Calu3 (cell line): Measurements from ENCODE around the gene DOC2A. TPM values are rescaled to one million over a fixed set of nuclear protein-coding genes. Genes with fewer than 3 reads are reported as not detected.
"Not testable (repeated sequence)": the region's sequence is repeated elsewhere in the genome, so short reads cannot be mapped to it uniquely, and the experiment has no call there.

Experiments
- BruUV-seq: library from RNA; stranded (reverse); fragments of 400-500 nt; replicated peaks from 2 replicates; lab custom pipeline; 2021; lab: Mats Ljungman, UMichigan
- CTCF ChIA-PET: fragments of 300-600 bp; sonication (Branson Sonifier 250); formaldehyde crosslinking; loops from one replicate; lab custom pipeline; 2022; ENCODE audit warnings: antibody characterized with exemption; lab: Charles Lee
- DNase-seq: peaks from one replicate; pipeline ENCODE4 v3.0.0; 2022
- H3K27ac Mint-ChIP-seq: one replicate; pipeline ENCODE4 v1.8.0; 2022; ENCODE audit warnings: mixed read lengths; ENCODE audit not compliant: unreplicated experiment
- H3K27me3 Mint-ChIP-seq: one replicate; pipeline ENCODE4 v1.8.0; 2022; ENCODE audit warnings: mixed read lengths; ENCODE audit not compliant: unreplicated experiment
- H3K36me3 Mint-ChIP-seq: one replicate; pipeline ENCODE4 v1.8.0; 2022; ENCODE audit warnings: mild to moderate bottlenecking, moderate library complexity, mixed read lengths; ENCODE audit not compliant: insufficient read depth, unreplicated experiment
- H3K4me1 Mint-ChIP-seq: one replicate; pipeline ENCODE4 v1.8.0; 2022; ENCODE audit warnings: mild to moderate bottlenecking, low read depth, mixed read lengths; ENCODE audit not compliant: unreplicated experiment
- H3K4me3 Mint-ChIP-seq: one replicate; pipeline ENCODE4 v1.8.0; 2022; ENCODE audit warnings: mild to moderate bottlenecking, low read depth, moderate library complexity, mixed read lengths; ENCODE audit not compliant: unreplicated experiment
- H3K9me3 Mint-ChIP-seq: one replicate; pipeline ENCODE4 v1.8.0; 2022; ENCODE audit warnings: low read depth, mixed read lengths; ENCODE audit not compliant: unreplicated experiment
- intact Hi-C: fragments of 100-400 bp; cut with micrococcal nuclease; formaldehyde crosslinking; loops from one replicate; pipeline ENCODE4 v1.10.0; 2022; ENCODE audit not compliant: unreplicated experiment
- total RNA-seq: library from RNA; stranded (reverse); gene quantifications from 2 replicates; pipeline ENCODE4 v1.2.3, GENCODE V29; 2022
- TF ChIP-seq, protein P1 (sequence below): fragments of 200-600 bp; IDR thresholded peaks from one replicate; pipeline ENCODE4 v1.8.0; 2022; ENCODE audit warnings: antibody characterized with exemption; ENCODE audit not compliant: unreplicated experiment

The DOC2A gene
- total RNA-seq, 1 experiment from 2014 or later = 19.9 TPM

DNA sequence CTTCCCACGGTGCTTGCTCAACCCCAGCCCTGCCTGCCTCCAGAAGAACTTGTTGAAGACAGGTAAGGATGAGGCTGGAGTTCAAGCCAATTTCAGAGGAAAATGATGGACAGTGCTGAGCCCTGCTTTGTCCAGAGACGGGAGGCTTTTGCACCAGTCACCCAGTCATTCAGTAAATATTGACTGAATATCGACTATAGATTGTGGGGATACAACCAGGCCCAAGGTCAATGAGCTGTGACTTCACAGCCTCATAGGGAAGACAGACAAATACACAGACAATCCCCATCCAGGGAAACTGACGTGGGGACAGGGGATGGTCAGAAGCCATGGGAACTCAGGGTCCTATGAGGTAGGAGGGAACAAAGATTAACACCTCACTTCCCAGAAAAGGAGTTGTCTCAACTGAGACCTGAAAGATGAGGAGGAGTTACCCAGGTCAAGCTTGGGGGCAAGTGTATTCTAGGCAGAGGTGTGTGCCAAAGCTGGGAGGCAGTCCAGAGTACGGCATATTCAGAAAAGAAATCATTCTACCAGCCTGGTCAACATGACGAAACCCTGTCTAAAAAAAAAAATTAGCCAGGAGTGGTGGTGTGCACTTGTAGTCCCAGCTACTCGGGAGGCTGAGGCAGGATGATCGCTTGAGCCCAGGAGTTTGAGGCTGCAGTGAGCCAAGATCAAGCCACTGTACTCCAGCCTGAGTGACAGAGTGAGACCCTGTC, 5.9 kb upstream of the DOC2A start:
- BruUV-seq = no TSS peak
- TF ChIP-seq, protein P1, sequence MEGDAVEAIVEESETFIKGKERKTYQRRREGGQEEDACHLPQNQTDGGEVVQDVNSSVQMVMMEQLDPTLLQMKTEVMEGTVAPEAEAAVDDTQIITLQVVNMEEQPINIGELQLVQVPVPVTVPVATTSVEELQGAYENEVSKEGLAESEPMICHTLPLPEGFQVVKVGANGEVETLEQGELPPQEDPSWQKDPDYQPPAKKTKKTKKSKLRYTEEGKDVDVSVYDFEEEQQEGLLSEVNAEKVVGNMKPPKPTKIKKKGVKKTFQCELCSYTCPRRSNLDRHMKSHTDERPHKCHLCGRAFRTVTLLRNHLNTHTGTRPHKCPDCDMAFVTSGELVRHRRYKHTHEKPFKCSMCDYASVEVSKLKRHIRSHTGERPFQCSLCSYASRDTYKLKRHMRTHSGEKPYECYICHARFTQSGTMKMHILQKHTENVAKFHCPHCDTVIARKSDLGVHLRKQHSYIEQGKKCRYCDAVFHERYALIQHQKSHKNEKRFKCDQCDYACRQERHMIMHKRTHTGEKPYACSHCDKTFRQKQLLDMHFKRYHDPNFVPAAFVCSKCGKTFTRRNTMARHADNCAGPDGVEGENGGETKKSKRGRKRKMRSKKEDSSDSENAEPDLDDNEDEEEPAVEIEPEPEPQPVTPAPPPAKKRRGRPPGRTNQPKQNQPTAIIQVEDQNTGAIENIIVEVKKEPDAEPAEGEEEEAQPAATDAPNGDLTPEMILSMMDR = no peak
- intact Hi-C loops = no loop called here
- Mint-ChIP-seq H3K4me1 (peaks cover 14% of the 10 kb centered on the region), H3K27ac (no peak overlapping the region), H3K27me3 (peaks cover 7% of the 10 kb centered on the region), H3K4me3 (no peak overlapping the region), H3K36me3 (peaks cover 14% of the 10 kb centered on the region), H3K9me3 (no peaks in the 10 kb centered on the region)
- CTCF ChIA-PET = interaction anchor here (0.6 kb wide), 1 partner anchor 1708 kb away, joined by 6 read pairs; no protein-coding TSS in a partner anchor
- DNase-seq = no peak

DNA sequence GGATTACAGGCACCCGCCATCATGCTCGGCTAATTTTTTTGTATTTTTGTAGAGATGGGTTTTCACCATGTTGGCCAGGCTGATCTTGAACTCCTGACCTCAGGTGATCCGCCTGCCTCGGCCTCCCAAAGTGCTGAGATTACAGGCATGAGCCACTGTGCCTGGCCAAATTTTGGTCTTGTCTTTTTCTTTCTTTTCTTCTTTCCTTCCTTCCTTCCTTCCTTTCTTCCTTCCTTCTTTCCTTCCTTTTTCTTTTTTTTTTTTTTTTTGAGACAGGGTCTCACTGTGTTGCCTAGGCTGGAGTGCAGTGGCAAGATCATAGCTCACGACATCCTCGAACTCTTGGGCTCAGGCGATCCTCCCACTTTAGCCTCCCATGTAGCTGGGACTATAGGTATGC, 4.6 kb upstream of the DOC2A start:
- H3K4me3 Mint-ChIP-seq, intact Hi-C loops, H3K4me1 Mint-ChIP-seq, DNase-seq, BruUV-seq, H3K27ac Mint-ChIP-seq, H3K9me3 Mint-ChIP-seq: not testable (repeated sequence)
- CTCF ChIA-PET = interaction anchor here (0.6 kb wide), 1 partner anchor 42 kb away, joined by 3 read pairs; the partner anchor contains the start of gene TAOK2
- H3K36me3 Mint-ChIP-seq = peaks cover 18% of the 10 kb centered on the region
- H3K27me3 Mint-ChIP-seq = peaks cover 17% of the 10 kb centered on the region

DNA sequence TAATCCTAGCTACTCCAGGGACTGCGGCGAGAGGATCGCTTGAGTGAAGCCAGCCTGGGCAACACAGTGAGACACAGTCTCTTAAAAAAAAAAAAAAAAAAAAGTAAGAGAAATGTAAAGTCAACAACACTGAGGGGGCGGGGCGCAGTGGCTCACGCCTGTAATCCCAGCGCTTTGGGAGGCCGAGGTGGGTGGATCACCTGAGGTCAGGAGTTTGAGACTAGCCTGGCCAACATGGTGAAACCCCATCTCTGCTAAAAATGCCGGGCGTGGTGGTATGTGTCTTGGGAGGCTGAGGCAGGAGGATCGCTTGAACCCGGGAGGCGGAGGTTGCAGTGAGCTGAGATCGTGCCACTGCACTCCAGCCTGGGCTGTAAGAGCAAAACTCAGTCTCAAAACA, 1.8 kb upstream of the DOC2A start:
- DNase-seq, H3K27ac Mint-ChIP-seq, H3K4me3 Mint-ChIP-seq, BruUV-seq, H3K9me3 Mint-ChIP-seq, intact Hi-C loops, H3K4me1 Mint-ChIP-seq: not testable (repeated sequence)
- Mint-ChIP-seq H3K27me3 (peaks cover 24% of the 10 kb centered on the region), H3K36me3 (peaks cover 43% of the 10 kb centered on the region)
- CTCF ChIA-PET = interaction anchor here (0.5 kb wide), 1 partner anchor 329 kb away, joined by 3 read pairs; no protein-coding TSS in a partner anchor

DNA sequence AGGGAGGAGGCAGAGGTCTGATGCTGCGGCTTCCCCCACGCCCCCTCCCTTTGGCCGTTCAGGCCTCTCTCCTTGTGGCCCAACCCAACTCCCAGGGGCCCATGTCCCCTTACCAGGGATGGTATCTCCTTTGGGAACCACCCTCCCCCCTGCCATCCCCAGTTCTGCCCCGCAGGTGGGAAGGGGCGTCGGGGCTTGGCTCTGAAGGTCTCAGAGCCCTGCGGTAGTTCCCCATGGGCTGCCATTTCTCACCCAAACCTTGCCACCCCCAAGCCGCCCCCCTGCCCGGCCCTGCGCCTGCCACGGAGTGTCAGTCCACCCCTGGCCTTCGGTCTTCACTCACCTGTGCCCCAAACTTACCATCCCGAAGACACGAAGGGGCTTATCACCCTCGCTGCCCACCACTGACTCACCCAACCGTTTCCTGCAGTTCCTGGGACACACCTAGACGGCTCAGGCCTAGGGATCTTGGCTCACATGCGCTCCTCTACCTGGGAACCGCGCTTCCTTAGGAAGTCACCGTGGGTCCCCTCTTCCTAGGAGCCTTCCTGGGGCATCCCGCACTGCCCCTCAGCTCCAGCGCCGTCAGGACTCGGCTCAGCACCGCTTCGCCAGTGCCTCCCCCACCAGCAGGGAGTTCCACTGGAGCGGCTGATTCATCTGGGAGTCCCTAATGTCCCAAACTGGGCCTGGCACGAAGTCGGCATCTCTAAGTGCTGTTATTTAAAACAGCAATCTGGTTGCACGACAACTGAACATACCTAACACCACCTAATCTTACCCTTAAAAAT, 1.1 kb upstream of the DOC2A start:
- no peak for DNase-seq
- Mint-ChIP-seq H3K9me3 (no peaks in the 10 kb centered on the region), H3K27ac (peak overlapping the region; percentile 74), H3K27me3 (peaks cover 24% of the 10 kb centered on the region), H3K36me3 (peaks cover 49% of the 10 kb centered on the region), H3K4me1 (peaks cover 7% of the 10 kb centered on the region), H3K4me3 (peak overlapping the region; percentile 75)
- TF ChIP-seq, protein P1 = no peak
- CTCF ChIA-PET = interaction anchor here (0.5 to 0.7 kb wide), 2 partner anchors 328 to 335 kb away, joined by 3 read pairs; no protein-coding TSS in a partner anchor
- intact Hi-C loops = no loop called here
- BruUV-seq = no TSS peak
